GM12891 (cell line): ENCODE measurements around the gene MYOZ3.

ENCODE experiments used
- POLR2A ChIP-seq: IDR thresholded peaks from 2 replicates; pipeline ENCODE4 v1.6.1; 2011; ENCODE audit warnings: low read depth, low read length, control low read depth
- POLR2AphosphoS5 ChIP-seq: IDR thresholded peaks from 2 replicates; pipeline ENCODE4 v1.6.1; 2011; ENCODE audit warnings: low read depth, low read length, control low read depth
- POU2F2 ChIP-seq: IDR thresholded peaks from 2 replicates; pipeline ENCODE4 v1.6.1; 2011; ENCODE audit warnings: low read depth, mild to moderate bottlenecking, control low read depth, low read length, moderate library complexity
- TAF1 ChIP-seq: IDR thresholded peaks from 2 replicates; pipeline ENCODE4 v1.6.1; 2011; ENCODE audit warnings: low read depth, low read length, control low read depth

- TF ChIP-seq POLR2A: no peak
- TF ChIP-seq POLR2AphosphoS5: no peak
- no peak for TF ChIP-seq POU2F2
- no peak for TF ChIP-seq TAF1
These were observed 2.9 kb downstream of the MYOZ3 start for GRCh38 chr5:150663936-150664335.
